COR-L47 (cell line): Measurements from ENCODE around the gene CHIT1.
"Not testable (repeated sequence)": the region's sequence is repeated elsewhere in the genome, so short reads cannot be mapped to it uniquely, and the experiment has no call there.

ENCODE experiments used
- DNase-seq: peaks from one replicate; lab custom pipeline; 2025; lab: John Stamatoyannopoulos, UW

Gene CHIT1

GRCh38 chr1:203265541-203265940, 36.1 kb upstream of the CHIT1 start:
- no peak for DNase-seq

GRCh38 chr1:203264052-203264501, 34.6 kb upstream of the CHIT1 start:
- DNase-seq: no peak

GRCh38 chr1:203263496-203263895, 34.0 kb upstream of the CHIT1 start:
- DNase-seq: no peak

- DNase-seq: not testable (repeated sequence)
Observed at GRCh38 chr1:203256636-203257035, 27.2 kb upstream of the CHIT1 start.

- DNase-seq: not testable (repeated sequence)
Observed at GRCh38 chr1:203254782-203255181, 25.3 kb upstream of the CHIT1 start.

- no peak for DNase-seq
Observed at GRCh38 chr1:203252678-203253077, 23.2 kb upstream of the CHIT1 start.

- no peak for DNase-seq
Observed at GRCh38 chr1:203251466-203251865, 22.0 kb upstream of the CHIT1 start.

- DNase-seq: no peak
Observed at GRCh38 chr1:203250911-203251310, 21.4 kb upstream of the CHIT1 start.

- no peak for DNase-seq
Observed at GRCh38 chr1:203244776-203245175, 15.3 kb upstream of the CHIT1 start.

GRCh38 chr1:203241708-203242107, 12.2 kb upstream of the CHIT1 start:
- DNase-seq: not testable (repeated sequence)

GRCh38 chr1:203239526-203240305, 10.2 kb upstream of the CHIT1 start:
- DNase-seq: no peak

- no peak for DNase-seq
Observed at GRCh38 chr1:203239081-203239480, 9.6 kb upstream of the CHIT1 start.

GRCh38 chr1:203238535-203238934, 9.1 kb upstream of the CHIT1 start:
- no peak for DNase-seq

GRCh38 chr1:203234901-203235300, 5.4 kb upstream of the CHIT1 start:
- DNase-seq: not testable (repeated sequence)

- no peak for DNase-seq
Observed at GRCh38 chr1:203228670-203229069, 803 bp downstream of the CHIT1 start.

GRCh38 chr1:203227371-203228083, 1.9 kb downstream of the CHIT1 start:
- DNase-seq: no peak

GRCh38 chr1:203225071-203225470, 4.4 kb downstream of the CHIT1 start:
- DNase-seq: no peak

GRCh38 chr1:203223012-203223775, 6.3 kb downstream of the CHIT1 start:
- no peak for DNase-seq

- no peak for DNase-seq
Observed at GRCh38 chr1:203219934-203220333, 9.5 kb downstream of the CHIT1 start.

GRCh38 chr1:203219171-203219570, 10.3 kb downstream of the CHIT1 start:
- DNase-seq: no peak

GRCh38 chr1:203217668-203218067, 11.8 kb downstream of the CHIT1 start:
- DNase-seq: no peak

- DNase-seq: no peak
Observed at GRCh38 chr1:203217139-203217655, 12.3 kb downstream of the CHIT1 start.
